Stimulated activated CD8-positive, alpha-beta memory T cell treated with anti-CD3 and anti-CD28 coated beads, Interleukin-4, amount 100 ng/mL, for 1 hour (primary cell): ENCODE measurements around the gene LRRC72.
"Not testable (repeated sequence)": the region's sequence is repeated elsewhere in the genome, so short reads cannot be mapped to it uniquely, and the experiment has no call there.

Experiments
- DNase-seq, 2 donors: peaks; one replicate each; pipeline ENCODE4 v3.0.0-alpha.2; 2020; ENCODE audit warnings: low read depth in 2 of 2, low spot score in 1 of 2

The LRRC72 gene

DNA sequence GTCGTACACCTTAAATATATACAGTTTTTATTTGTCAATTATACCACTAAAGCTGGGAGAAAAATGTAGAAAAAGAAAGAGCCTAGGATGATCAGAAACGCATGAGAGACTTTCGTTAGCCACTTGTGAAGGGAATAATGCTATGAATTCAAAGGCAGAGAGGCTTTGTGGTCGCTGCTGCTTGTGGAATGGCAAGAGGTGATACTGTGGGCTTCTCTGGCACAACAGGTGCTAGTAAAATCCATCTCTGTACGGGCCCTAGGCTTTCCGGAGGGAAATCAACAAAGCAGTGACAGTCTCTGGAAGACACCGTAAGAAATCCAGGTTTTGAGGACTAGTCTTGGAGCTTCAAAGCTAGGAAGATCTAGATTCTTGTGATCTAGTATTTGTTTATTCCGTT, 52.6 kb downstream of the LRRC72 start:
- no peak for DNase-seq

DNA sequence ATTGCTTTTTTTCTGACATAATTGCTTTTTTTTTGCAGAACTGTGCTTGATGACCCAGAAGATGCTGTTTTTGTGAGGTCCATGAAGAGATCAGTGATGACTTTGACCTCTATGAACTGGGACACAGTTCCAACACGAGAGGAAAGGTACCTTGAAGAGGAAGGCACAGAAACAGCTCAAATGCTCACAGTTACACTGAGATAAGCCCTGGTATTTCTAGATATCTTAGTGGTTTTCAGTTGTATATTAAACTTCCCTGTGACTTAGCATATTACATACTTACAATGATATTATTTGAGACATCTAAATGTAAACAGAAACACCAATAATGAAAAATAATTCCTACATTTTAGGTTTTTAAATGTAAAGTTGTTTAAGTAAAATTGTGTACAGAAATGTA, 54.7 kb downstream of the LRRC72 start:
- no peak for DNase-seq

DNA sequence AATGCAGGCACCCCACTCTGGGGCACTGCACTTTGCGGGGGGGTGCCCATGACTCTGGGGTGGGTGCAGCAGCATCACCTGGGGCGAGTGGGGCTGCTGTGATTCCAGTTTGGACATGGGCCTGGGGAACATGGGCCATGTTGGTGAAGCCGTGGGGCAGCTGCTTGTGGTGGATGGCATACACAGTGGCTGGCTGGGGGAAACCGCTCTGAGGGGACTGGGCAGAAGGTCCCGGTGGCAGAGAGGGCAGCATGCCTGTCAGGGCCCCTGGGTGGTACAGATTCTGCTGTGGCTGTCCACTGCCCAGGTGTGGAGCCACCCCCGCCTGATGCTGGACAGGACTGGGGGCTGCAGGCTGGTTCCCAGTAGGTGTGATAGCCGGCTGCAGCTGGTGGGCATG, 57.2 kb downstream of the LRRC72 start:
- no peak for DNase-seq

DNA sequence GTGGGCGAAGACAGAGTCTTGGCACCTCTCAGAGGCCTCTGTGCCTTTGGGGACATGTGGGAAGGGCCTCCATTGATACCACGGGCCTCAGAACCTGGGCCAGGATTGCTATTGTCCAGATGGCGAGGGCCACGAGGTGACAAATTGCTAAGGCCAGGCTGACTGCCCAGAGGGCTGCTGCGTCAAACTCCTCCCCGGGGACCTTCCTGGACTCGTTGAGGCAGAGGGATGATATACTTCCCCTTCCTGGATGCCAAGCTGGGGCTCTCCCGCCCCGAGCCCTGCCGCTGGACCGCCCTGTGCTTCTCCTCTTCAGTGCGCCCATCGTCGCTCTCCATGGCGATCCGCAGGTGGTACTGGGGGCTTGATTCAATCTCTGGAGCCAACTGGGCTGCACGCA, 58.9 kb downstream of the LRRC72 start:
- no peak for DNase-seq

DNA sequence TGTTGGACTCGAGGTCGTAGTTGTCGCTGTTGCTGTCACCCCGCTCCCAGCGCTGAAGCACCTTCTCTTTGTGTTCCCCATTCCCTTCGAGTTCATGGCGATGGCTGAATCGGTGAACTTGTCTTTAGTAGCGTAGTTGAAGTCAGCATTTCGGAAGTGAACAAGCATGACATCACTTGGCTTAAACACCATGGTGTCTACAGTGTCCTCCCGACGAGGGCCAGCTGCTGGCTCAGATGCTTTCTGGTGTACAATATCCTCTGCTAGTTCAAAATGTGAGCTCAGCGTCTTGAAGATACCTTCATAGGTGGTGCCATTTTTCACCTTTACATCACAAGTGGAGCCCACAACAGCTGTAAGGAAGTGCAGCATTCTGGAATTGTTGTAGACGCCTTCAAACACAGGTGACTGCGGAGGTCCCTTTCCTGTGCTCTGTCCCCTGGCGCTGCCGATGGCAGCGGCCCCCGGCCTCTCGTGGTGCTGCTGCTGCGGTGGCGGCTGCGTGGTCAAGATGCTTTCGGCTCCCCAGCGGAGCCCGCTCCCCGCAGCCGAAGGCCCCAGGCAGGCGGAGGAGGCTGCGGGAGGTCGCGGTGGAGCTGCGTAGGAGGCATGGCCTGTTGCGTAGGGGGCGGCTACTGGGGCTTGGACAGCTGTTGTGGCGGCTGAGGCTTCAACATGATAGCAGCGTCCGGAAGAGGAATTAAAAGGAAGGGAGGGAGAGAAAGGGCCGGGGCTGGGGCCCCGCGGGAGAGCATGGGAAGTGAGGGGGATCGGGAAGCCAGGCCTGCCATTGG, 59.7 kb downstream of the LRRC72 start:
- no peak for DNase-seq

DNA sequence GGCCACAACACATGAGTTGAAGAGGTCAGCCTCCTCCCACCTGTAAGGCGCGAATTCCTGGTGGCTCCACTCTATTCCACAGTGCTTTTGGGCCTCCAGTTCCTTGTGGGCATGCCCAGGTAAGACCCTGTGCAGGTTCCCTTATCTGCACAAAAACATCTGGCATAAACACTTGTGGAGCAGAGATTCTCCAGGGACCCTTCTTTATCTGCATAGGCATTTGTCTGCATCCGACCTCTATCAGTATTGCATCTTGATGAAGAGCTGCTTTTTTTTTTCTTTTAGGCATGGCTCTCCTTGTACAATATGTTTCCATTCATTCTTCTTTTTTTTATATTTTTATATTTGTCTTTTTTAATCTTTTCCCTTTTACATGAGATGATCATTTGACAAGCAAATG, 60.5 kb downstream of the LRRC72 start:
- DNase-seq = no peak

DNA sequence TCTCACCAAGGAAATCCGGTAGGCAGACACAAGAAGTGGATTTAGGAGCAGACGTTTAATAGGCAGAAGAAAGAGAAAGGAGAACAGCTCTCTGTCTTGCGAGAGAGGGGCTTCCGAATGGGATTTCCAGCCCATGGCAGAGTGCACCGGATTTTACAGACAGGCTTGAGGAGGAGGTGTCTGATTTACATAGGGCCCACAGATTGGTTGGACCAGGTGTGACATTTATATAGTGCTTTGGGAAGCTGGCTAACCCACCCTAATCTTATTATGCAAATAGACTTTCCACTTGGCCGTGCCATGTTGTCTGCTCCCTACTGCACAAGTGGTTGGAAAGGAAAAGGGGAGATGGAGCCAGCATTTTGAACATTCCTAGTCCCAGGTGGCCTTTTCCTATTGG, 61.2 kb downstream of the LRRC72 start:
- no peak for DNase-seq

DNA sequence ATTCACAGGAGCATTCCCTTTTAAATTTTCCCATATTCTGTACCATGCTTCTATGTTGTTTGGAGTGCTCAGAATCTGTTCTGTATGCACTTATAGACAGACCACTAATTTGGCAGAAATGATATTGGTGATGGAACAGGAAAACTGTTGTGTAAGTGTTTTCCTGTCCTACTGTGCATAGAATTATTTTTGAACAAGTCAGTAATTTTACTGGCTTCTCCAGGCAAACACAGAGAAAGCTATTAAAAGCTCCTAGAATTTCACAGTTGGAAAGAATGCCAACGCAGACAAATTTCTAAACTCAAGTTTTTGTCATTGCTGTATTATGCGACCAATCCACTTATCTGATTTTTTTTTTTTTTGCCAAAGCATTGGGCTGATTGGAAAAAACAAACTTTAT, 63.3 kb downstream of the LRRC72 start:
- DNase-seq = no peak

DNA sequence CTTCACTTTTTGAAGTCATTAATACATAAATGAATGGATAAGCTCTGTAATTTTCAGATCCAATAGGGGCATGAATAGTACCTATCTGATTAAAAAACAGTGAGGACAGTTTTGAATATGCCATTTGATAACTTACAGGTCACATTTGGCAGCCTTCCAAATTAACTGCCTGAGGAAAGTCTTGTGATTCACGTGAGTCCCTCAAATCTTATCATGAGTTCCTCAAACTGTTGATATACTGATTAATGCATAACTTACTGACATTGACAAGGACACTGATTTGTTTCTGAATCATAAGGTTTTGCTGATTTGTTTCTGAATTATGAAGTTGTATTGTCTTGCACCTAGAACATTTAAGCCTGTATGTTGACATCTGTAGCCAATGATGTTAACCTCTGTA, 63.8 kb downstream of the LRRC72 start:
- no peak for DNase-seq

DNA sequence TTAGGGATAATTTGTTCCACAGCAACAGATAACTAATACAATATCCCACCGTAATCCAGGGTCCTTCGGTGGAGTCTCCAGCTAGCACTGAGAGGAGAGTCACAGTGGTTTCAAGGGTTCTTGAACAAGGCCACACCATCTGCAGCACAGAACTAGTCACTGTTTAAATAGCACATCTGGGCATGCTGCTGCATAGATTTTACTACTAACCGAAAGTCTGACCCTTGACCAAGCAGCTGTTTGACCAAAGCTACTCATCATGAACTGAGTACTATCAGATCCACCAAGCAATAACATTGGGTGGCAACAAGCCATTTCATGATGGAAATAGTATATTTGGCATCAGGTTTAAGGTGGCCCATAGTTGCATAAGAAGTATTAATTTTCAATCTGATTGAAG, 65.8 kb downstream of the LRRC72 start:
- no peak for DNase-seq

DNA sequence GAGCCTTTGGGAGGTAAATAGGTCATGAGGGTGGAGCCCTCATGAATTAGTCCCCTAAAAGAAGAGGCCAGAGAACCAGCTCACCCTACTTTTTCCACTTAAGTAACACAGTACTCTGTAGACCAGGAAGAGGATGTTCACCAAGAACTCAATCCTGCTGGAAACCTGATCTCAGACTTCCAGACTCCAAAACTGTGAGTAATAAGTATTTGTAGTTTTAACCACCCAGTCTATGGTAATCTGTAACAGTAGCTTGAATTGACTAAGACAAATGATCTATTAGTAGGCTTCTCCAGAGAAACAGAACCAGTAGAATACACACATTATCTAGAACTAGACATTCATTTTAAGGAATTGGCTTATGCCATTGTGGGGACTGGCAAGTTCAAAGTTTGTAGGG, 67.4 kb downstream of the LRRC72 start:
- DNase-seq = no peak

DNA sequence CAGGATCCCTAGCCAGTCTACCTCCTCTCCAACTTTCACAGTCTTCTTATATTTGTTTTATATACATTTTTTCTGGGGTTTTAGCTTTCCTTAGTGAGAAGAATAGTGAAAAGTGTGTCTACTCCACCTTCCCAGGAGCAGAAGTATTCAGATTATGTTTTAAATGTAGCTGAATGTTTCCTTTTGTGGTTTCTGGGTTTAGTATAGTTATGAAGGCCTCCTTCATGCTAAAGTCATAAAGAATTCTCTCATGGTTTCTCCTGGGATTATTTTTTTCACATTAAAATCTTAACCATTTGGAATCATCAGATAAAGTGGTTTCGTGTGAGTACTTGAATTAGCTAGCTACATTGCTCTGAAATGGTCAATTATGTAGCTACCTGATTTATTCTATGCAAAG, 68.1 kb downstream of the LRRC72 start:
- DNase-seq = no peak

DNA sequence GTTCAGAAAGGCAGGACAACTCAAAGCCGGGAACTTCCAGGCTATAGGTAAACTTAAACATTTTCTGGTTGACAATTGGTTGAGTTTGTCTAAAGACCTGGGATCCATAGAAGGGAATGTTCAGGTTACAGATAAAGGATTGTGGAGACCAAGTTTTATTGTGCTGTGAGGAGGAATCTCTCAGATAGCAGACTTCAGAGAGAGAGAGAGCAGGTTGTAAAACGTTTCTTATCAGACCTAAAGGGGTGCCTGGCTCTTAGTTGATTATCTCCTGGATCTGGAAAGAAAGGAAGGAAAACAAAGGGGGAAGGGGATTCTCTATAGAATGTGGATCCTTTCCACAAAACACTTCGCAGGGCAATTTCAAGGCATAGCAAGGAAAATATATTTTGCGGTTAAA, 69.0 kb downstream of the LRRC72 start:
- DNase-seq = not testable (repeated sequence)

DNA sequence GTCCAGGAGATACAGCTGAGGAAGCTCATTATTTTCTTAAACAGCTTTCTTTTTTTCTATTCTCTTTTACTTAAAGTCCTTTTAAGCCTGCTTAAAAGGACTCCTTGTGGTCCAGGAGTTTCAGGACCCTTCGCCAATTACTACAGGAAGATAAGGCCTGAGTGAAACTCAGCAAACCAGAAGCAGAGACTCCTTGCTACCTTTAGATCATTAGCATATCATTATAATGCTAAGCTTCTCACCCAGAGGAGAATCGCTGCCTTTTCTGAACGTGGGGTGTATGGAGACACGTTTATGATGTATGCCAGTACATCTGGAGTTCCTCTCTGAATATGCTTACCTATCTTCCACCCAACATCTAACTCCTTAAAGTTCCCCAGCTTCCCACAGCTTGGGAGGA, 71.4 kb downstream of the LRRC72 start:
- DNase-seq = no peak

DNA sequence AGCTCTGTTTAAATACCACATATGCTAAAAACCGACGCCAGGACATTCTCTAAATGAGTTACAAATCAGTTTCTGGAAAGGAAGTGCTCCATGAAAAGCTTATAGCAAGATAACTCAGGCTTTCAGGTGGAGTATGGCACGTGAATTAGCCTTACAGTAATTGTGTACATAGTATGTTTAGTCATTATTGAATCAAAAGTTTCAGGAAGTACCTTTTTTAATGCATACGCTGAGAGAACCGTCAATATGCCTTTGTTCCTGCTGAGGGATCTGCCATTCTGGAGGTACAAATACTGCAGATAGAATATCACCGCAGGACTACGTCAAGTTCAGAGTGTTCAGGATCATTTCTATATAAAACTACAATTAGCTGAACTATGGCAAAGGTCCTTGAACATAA, 73.2 kb downstream of the LRRC72 start:
- no peak for DNase-seq

DNA sequence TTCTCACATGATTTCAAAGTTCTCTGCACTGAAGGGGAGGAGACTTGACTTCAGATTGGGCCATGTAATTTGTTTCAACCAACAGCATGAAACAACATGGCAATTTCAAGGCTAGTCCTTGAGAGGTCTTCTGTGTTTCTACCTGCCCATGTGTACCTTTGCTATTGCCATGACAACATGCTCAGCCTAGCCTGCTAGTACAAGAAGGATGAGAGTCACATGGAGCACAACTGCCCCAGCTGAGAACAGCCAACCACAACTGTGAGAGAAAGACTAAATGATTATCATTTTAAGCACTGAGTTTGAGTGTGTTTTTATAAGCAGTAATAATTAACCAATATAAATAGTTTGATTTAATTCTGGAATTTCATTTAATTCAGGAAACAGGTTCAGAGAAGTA, 77.0 kb downstream of the LRRC72 start:
- no peak for DNase-seq

DNA sequence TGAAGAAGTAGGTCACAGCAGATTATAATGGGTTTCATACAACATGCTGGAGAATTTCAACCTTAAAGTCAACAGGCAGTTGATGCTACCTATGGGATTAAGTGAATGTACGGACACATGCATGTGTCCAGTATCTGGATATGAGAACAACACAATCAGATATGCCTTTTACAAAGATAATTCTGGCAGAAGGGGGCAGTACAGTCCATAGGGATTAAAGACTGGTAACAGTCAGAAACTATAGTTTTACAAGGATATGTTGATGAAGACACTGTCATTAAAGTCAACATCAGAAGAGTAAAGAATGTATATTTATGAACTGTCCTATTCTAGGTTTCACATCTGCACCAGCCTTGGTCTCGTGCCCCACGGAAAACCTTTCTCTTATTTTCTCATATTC, 77.4 kb downstream of the LRRC72 start:
- no peak for DNase-seq

DNA sequence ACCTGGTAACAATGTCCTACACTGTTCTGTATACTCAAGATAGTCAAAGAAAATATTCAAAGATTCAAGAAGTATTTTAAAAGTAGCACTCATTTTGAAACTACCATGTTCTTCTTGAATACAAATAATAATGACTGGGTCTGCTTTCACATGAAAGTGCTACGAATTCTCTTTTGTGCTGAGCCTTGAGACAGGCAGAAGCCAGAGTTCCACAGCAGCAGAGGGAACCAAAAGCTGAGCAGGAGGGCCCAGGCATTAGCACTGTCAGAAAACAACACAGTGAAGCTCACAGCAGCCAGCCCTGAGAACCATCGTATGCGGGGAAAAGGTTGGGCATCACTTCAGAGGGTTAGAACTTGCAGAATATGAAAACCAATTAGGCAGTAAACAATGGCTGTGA, 80.1 kb downstream of the LRRC72 start:
- no peak for DNase-seq

DNA sequence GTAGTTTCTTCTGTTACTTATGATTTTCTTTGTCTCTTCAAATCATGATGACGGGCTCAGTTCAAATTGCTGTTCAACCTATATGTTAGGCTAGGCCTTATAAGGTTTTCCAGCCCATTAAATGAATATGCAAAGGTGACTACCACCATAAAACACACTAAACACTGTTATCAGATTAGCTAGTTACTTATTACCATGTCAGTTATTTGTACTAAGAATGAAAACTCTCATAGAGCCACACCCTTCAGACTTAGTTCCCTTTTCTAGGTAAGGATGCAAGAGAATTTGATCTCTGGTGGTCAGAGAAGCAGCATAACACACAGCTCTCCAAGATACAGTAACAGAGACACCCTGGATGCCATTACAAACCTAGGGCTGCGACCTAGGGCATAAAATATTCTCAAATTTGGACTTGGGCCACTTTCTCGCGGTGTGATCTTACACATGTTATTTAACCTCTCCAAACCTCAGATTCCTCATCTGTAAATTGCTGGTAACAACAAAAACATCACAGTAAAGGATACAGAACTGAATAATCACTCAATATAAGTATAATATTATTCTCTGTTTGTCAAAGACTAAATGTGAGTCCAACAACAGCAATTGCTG, 83.3 kb downstream of the LRRC72 start:
- DNase-seq = no peak

DNA sequence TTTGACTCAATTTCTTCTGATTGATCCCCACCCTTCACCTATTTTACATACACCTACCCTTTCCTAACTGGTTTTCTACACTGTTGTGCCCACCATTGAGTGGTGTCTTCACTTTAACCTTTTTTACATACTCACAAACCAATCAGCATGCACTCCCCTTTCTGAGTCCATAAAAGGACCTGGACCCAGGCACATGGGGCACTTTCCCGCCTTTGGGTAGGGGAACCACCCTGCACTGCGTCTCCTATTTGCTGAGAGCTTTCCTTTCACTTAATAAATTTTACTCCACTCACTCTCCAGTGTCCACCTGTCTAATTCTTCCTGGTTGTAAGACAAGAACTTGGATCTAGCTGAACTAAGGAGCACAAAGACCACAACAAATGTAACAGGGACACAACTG, 85.1 kb downstream of the LRRC72 start:
- DNase-seq = no peak

DNA sequence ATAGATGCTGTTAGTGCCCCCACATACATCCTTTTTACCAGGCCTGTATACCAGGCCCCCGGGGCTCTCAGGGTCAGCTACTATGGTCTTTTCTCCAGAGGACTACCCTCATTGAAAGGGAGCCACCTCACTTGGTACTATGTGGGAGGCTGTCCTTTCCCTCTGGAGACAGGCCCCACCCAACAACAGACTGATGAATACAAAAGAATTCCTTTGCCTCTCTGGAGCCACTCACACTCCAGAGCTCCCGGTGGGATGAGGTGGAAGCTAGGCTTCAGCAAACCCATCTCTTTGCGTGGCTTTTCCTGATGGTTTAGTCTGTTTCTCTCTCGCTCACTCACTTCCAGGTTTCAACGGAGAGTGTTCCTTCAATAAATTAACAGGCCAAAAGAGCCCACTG, 88.6 kb downstream of the LRRC72 start:
- no peak for DNase-seq

DNA sequence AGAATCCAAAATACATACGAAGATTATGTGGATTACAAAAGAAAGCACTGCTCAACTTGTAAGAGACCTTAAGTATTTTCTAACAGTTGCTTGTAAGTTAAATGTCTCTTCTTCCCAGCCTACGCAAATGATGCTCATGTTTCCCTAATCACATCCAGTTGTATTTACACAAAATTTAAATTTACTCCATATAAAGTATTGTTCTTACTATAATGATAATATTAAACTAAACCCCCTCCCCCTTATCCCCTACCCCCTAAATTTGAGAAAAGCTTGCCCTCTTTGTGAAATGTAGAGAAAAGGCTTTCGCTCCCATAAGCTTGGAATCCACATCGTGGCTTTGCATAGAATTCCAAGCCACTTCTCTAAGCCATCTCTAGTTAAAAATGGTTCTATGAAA, 89.5 kb downstream of the LRRC72 start:
- DNase-seq = no peak

DNA sequence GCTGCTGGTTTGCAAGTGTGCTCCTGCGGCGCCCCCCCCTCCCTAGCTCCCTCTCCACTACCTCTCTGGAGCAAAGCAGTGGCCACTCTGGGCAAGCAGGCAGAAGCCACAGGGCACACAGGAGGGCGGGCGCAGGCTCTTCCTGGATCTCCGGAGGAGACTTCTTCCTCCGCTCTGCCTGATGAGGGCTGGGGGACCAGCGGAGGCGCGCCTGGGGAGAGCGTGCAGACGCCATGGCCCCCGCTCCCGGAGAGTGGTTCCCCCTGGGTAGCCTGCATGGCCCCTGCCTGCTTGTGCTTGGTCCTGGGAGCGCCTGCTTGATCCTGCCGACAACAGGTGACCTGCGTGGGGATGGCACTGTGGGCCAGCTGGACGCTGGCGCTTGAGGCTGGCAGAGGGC, 89.9 kb downstream of the LRRC72 start:
- DNase-seq = no peak
